Ecto neural progenitor cell (in vitro differentiated cells): Measurements from ENCODE around the gene PSMG3.
"Not testable (repeated sequence)": the region's sequence is repeated elsewhere in the genome, so short reads cannot be mapped to it uniquely, and the experiment has no call there.

Experiments
- DNase-seq: peaks from one replicate; pipeline ENCODE4 v3.0.0-alpha.2; 2018; ENCODE audit warnings: low spot score

The PSMG3 gene

GRCh38 chr7:1533547-1534329, 36.1 kb downstream of the PSMG3 start:
- DNase-seq = no peak

- no peak for DNase-seq
These were observed 36.6 kb downstream of the PSMG3 start for GRCh38 chr7:1533255-1533546.

GRCh38 chr7:1532456-1533254, 37.2 kb downstream of the PSMG3 start:
- DNase-seq = no peak

- no peak for DNase-seq
These were observed 37.8 kb downstream of the PSMG3 start for GRCh38 chr7:1531979-1532455.

GRCh38 chr7:1531263-1531978, 38.4 kb downstream of the PSMG3 start:
- DNase-seq = no peak

- DNase-seq = no peak
These were observed 38.9 kb downstream of the PSMG3 start for GRCh38 chr7:1530946-1531262.

GRCh38 chr7:1529383-1530116, 40.3 kb downstream of the PSMG3 start:
- DNase-seq = no peak

- DNase-seq = no peak
These were observed 43.5 kb downstream of the PSMG3 start for GRCh38 chr7:1526271-1526754.

GRCh38 chr7:1525409-1525808, 44.4 kb downstream of the PSMG3 start:
- DNase-seq = no peak

- DNase-seq = no peak
These were observed 46.0 kb downstream of the PSMG3 start for GRCh38 chr7:1523844-1524243.

- no peak for DNase-seq
These were observed 46.6 kb downstream of the PSMG3 start for GRCh38 chr7:1523208-1523607.

- DNase-seq = no peak
These were observed 48.4 kb downstream of the PSMG3 start for GRCh38 chr7:1521456-1521855.

GRCh38 chr7:1520539-1521234, 49.1 kb downstream of the PSMG3 start:
- no peak for DNase-seq

- DNase-seq = not testable (repeated sequence)
These were observed 50.4 kb downstream of the PSMG3 start for GRCh38 chr7:1519322-1519922.
